ENCODE results near the gene TRIM59. TPM values are rescaled to one million over a fixed set of nuclear protein-coding genes. Genes with fewer than 3 reads are reported as not detected.
A peak's percentile ranks its signal among the peaks of the same experiment; 100 is the strongest.

The TRIM59 gene
- total and polyA plus RNA-seq, 9 of the 15 experiments (the other 6 are each of a cell fraction or from before 2014, with no cell fraction given), result 16.8 to 101 (median 34.8) TPM

DNA sequence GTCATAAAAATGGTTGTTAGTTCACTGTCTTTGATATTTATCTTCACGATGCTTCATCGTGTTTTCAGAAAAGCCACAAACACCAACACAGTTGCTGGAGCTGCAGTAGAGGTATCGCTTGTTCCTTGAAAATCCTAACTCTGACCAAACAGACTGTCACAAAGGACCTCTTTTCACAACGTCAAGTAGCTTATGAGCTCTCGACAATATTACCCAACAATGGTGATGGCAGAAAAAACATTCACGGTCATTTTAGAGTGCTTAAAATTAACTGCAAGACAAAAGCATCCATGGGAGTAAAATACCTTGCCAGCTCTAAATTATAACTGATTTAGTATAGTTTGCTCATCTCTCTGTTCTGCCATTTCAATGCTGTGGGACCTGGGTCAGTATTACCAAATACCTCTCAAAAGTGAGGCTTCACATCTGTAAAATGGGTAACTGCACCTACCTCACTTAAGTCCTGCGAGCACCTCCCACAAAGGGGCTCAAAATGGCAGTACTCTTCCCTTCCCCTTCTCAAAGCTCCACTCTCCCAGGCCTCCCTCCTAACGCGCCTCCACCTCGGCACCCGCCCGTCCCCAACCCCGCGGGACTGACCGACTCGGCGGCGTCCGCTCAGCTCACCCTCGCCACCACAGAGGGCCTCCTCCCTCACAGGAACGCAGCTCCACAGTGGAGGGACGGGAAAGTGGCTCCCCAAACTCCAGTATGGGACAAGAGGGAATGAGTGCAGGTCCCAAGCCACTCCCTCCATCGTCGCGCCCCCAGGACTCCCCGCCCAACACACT lies 546 bp downstream of the TRIM59 start (continued):
- no peak for TF ChIP-seq ZNF277 (CRISPR knock-in tag; IDR thresholded peaks at IDR 0.05; ENCODE audit: borderline replicate concordance)
- no peak for TF ChIP-seq KHSRP (IDR thresholded peaks at IDR 0.05)
- no peak for TF ChIP-seq ELF2 (CRISPR knock-in tag; IDR thresholded peaks at IDR 0.05)
- no peak for TF ChIP-seq ZNF41 (CRISPR knock-in tag; conservative IDR thresholded peaks at IDR 0.05)
- no peak for TF ChIP-seq MCM3 (IDR thresholded peaks at IDR 0.05)
- 0 out of 2 replicates have a peak, but pooled peaks have one; percentile 21 for TF ChIP-seq ZC3H11A (IDR thresholded peaks at IDR 0.05; ENCODE audit: low read depth, low read length)
- TF ChIP-seq MAFF (IDR thresholded peaks at IDR 0.05; ENCODE audit: low read length), result no peak
- no peak for TF ChIP-seq GABPB2 (CRISPR knock-in tag; conservative IDR thresholded peaks at IDR 0.05)
- TF ChIP-seq ZNF445 (CRISPR knock-in tag; IDR thresholded peaks at IDR 0.05; ENCODE audit: low read depth), result 0 out of 2 replicates have a peak, but pooled peaks have one; percentile 28
- TF ChIP-seq LCOR (CRISPR knock-in tag; IDR thresholded peaks at IDR 0.05), result no peak
- no peak for TF ChIP-seq ETV5 (CRISPR knock-in tag; IDR thresholded peaks at IDR 0.05; ENCODE audit: low read depth)
- TF ChIP-seq, protein P1, sequence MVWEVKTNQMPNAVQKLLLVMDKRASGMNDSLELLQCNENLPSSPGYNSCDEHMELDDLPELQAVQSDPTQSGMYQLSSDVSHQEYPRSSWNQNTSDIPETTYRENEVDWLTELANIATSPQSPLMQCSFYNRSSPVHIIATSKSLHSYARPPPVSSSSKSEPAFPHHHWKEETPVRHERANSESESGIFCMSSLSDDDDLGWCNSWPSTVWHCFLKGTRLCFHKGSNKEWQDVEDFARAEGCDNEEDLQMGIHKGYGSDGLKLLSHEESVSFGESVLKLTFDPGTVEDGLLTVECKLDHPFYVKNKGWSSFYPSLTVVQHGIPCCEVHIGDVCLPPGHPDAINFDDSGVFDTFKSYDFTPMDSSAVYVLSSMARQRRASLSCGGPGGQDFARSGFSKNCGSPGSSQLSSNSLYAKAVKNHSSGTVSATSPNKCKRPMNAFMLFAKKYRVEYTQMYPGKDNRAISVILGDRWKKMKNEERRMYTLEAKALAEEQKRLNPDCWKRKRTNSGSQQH (CRISPR knock-in tag; IDR thresholded peaks at IDR 0.05), result no peak
- TF ChIP-seq SP2 (IDR thresholded peaks at IDR 0.05; ENCODE audit: extremely low read depth, low read depth, low read length, poor library complexity, severe bottlenecking), result no peak
- 0 out of 2 replicates have a peak, but pooled peaks have one; percentile 2 for TF ChIP-seq GTF2F1 (IDR thresholded peaks at IDR 0.05; ENCODE audit: low read depth, low read length)
- no peak for TF ChIP-seq HNRNPL (IDR thresholded peaks at IDR 0.05; ENCODE audit: low read depth, low read length)
- TF ChIP-seq, protein P2, sequence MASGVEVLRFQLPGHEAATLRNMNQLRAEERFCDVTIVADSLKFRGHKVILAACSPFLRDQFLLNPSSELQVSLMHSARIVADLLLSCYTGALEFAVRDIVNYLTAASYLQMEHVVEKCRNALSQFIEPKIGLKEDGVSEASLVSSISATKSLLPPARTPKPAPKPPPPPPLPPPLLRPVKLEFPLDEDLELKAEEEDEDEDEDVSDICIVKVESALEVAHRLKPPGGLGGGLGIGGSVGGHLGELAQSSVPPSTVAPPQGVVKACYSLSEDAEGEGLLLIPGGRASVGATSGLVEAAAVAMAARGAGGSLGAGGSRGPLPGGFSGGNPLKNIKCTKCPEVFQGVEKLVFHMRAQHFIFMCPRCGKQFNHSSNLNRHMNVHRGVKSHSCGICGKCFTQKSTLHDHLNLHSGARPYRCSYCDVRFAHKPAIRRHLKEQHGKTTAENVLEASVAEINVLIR (CRISPR knock-in tag; IDR thresholded peaks at IDR 0.05), result no peak
- TF ChIP-seq DPF2 (IDR thresholded peaks at IDR 0.05), result no peak; the same call in none of the 2 replicates
- TF ChIP-seq CSDE1 (IDR thresholded peaks at IDR 0.05), result no peak
- no peak for TF ChIP-seq TCF3 (CRISPR knock-in tag; IDR thresholded peaks at IDR 0.05)
- TF ChIP-seq HMGN3 (IDR thresholded peaks at IDR 0.05; ENCODE audit: borderline replicate concordance, extremely low read depth, insufficient read length, low read depth, low read length), result no peak
- no peak for TF ChIP-seq ZSCAN32 (CRISPR knock-in tag; IDR thresholded peaks at IDR 0.05)
- peak; percentile 42; the same call in 1 of the 2 replicates for TF ChIP-seq ELF1 (tag; IDR thresholded peaks at IDR 0.05)
- TF ChIP-seq FOXK1 (CRISPR knock-in tag; IDR thresholded peaks at IDR 0.05; ENCODE audit: borderline replicate concordance), result no peak
- TF ChIP-seq ZNF785 (CRISPR knock-in tag; IDR thresholded peaks at IDR 0.05), result no peak
- TF ChIP-seq ZC3H4 (CRISPR knock-in tag; IDR thresholded peaks at IDR 0.05; ENCODE audit: borderline replicate concordance), result no peak
- TF ChIP-seq ZNF668 (CRISPR knock-in tag; IDR thresholded peaks at IDR 0.05), result no peak
- TF ChIP-seq ZFP1 (CRISPR knock-in tag; IDR thresholded peaks at IDR 0.05), result no peak
- TF ChIP-seq BRCA1 (IDR thresholded peaks at IDR 0.05), result no peak
- TF ChIP-seq BRCA1 (CRISPR knock-in tag; IDR thresholded peaks at IDR 0.05), result no peak
